Caco-2 (cell line): ENCODE measurements around the gene MFAP3. TPM values are rescaled to one million over a fixed set of nuclear protein-coding genes. Genes with fewer than 3 reads are reported as not detected.

Experiments
- BruUV-seq: library from RNA; stranded (reverse); fragments of 400-500 nt; replicated peaks from 2 replicates; lab custom pipeline; 2021; lab: Mats Ljungman, UMichigan
- CTCF ChIA-PET: fragments of 300-600 bp; sonication (Branson Sonifier 250); formaldehyde crosslinking; loops from one replicate; lab custom pipeline; 2022; ENCODE audit warnings: antibody characterized with exemption; lab: Charles Lee
- POLR2A ChIA-PET: fragments of 300-600 bp; sonication (Branson Sonifier 250); formaldehyde crosslinking; loops from one replicate; lab custom pipeline; 2022; ENCODE audit warnings: antibody characterized with exemption; lab: Charles Lee
- DNase-seq, 2 experiments: peaks; one replicate each; pipeline versions ENCODE4 v3.0.0 to v3.0.0-alpha.2; 2020 to 2022
- H3K27me3 ChIP-seq: replicated peaks from 2 replicates; pipeline ENCODE4 v1.6.0; 2011; ENCODE audit warnings: low read length; ENCODE audit not compliant: control insufficient read depth, insufficient read depth
- H3K36me3 ChIP-seq: 2 replicates; pipeline ENCODE4 v1.5.1; 2011; ENCODE audit warnings: low read length; ENCODE audit not compliant: control insufficient read depth, insufficient read depth
- H3K4me1 ChIP-seq: fragments of 250-450 bp; sonication (Bioruptor Pico); 2 replicates; pipeline ENCODE4 v1.5.1; 2020; ENCODE audit warnings: mild to moderate bottlenecking
- H3K4me3 ChIP-seq: 2 replicates; pipeline ENCODE4 v1.5.1; 2011; ENCODE audit warnings: low read depth, mild to moderate bottlenecking, control low read depth, low read length
- H3K9me3 ChIP-seq: fragments of 250-450 bp; sonication (Bioruptor Pico); 2 replicates; pipeline ENCODE4 v1.5.1; 2020; ENCODE audit warnings: mild to moderate bottlenecking, moderate library complexity
- H3K27ac Mint-ChIP-seq: one replicate; pipeline ENCODE4 v1.8.0; 2022; ENCODE audit warnings: mixed read lengths; ENCODE audit not compliant: unreplicated experiment
- H3K27me3 Mint-ChIP-seq: one replicate; pipeline ENCODE4 v1.8.0; 2022; ENCODE audit warnings: mixed read lengths; ENCODE audit not compliant: insufficient read depth, unreplicated experiment
- H3K36me3 Mint-ChIP-seq: one replicate; pipeline ENCODE4 v1.8.0; 2022; ENCODE audit warnings: mild to moderate bottlenecking, mixed read lengths; ENCODE audit not compliant: insufficient read depth, unreplicated experiment
- H3K4me1 Mint-ChIP-seq: one replicate; pipeline ENCODE4 v1.8.0; 2022; ENCODE audit warnings: low read depth, mixed read lengths; ENCODE audit not compliant: unreplicated experiment
- H3K4me3 Mint-ChIP-seq: one replicate; pipeline ENCODE4 v1.8.0; 2022; ENCODE audit warnings: mild to moderate bottlenecking, moderate library complexity, mixed read lengths; ENCODE audit not compliant: unreplicated experiment
- H3K9me3 Mint-ChIP-seq: one replicate; pipeline ENCODE4 v1.8.0; 2022; ENCODE audit warnings: mixed read lengths; ENCODE audit not compliant: unreplicated experiment
- CTCF ChIP-seq, 2 experiments: fragments of 200-600 bp in 1 of 2; IDR thresholded peaks; 1 replicate in 1 of 2; 2 replicates in 1 of 2; pipeline versions ENCODE4 v1.5.1 to v1.8.0; 2011 to 2022; ENCODE audit warnings: antibody characterized with exemption in 1 of 2, control low read depth in 1 of 2, inconsistent platforms in 1 of 2, low read depth in 1 of 2, low read length in 1 of 2, mild to moderate bottlenecking in 1 of 2, moderate library complexity in 1 of 2; ENCODE audit not compliant: insufficient read depth in 1 of 2, severe bottlenecking in 1 of 2, unreplicated experiment in 1 of 2
- intact Hi-C: fragments of 100-400 bp; cut with micrococcal nuclease; formaldehyde crosslinking; loops from one replicate; pipeline ENCODE4 v1.10.0; 2022; ENCODE audit not compliant: unreplicated experiment
- total RNA-seq: library from RNA; stranded (reverse); gene quantifications from 2 replicates; pipeline ENCODE4 v1.2.3, GENCODE V29; 2022

The MFAP3 gene
- total RNA-seq, 1 experiment from 2014 or later, result 24.1 TPM

GRCh38 chr5:154025951-154026350 is 12.8 kb upstream of the MFAP3 start:
- no peaks in the 10 kb centered on the region for H3K4me1 ChIP-seq
- Mint-ChIP-seq H3K4me3 (no peak overlapping the region), H3K27ac (no peak overlapping the region), H3K9me3 (no peaks in the 10 kb centered on the region), H3K36me3 (no peaks in the 10 kb centered on the region), H3K4me1 (no peaks in the 10 kb centered on the region), H3K27me3 (no peaks in the 10 kb centered on the region)
- H3K27me3 ChIP-seq, result no peaks in the 10 kb centered on the region
- no peaks in the 10 kb centered on the region for H3K36me3 ChIP-seq
- H3K9me3 ChIP-seq, result no peaks in the 10 kb centered on the region
- BruUV-seq, result no TSS peak
- CTCF ChIA-PET, result no interaction called here
- POLR2A ChIA-PET, result no interaction called here
- intact Hi-C loops, result no loop called here
- no peak overlapping the region for H3K4me3 ChIP-seq
- TF ChIP-seq CTCF (IDR thresholded peaks at IDR 0.05; ENCODE audit: insufficient read depth in 1 of 2, low read depth in 1 of 2, low read length in 1 of 2, severe bottlenecking in 1 of 2, unreplicated experiment in 1 of 2), result no peak
- no peak for DNase-seq

GRCh38 chr5:154031937-154032489 is 6.8 kb upstream of the MFAP3 start:
- H3K9me3 ChIP-seq, result no peaks in the 10 kb centered on the region
- no peak for TF ChIP-seq CTCF (IDR thresholded peaks at IDR 0.05; ENCODE audit: insufficient read depth in 1 of 2, low read depth in 1 of 2, low read length in 1 of 2, severe bottlenecking in 1 of 2, unreplicated experiment in 1 of 2)
- intact Hi-C loops, result no loop called here
- Mint-ChIP-seq H3K27ac (no peak overlapping the region), H3K9me3 (no peaks in the 10 kb centered on the region), H3K4me1 (peaks cover 4% of the 10 kb centered on the region), H3K4me3 (no peak overlapping the region), H3K27me3 (no peaks in the 10 kb centered on the region), H3K36me3 (no peaks in the 10 kb centered on the region)
- no peak overlapping the region for H3K4me3 ChIP-seq
- ChIA-PET POLR2A (no interaction called here), CTCF (no interaction called here)
- no peaks in the 10 kb centered on the region for H3K4me1 ChIP-seq
- BruUV-seq, result no TSS peak
- no peaks in the 10 kb centered on the region for H3K27me3 ChIP-seq
- no peaks in the 10 kb centered on the region for H3K36me3 ChIP-seq
- no peak for DNase-seq

- ChIA-PET POLR2A (no interaction called here), CTCF (no interaction called here)
- Mint-ChIP-seq H3K27ac (no peak overlapping the region), H3K4me1 (peaks cover 6% of the 10 kb centered on the region), H3K36me3 (no peaks in the 10 kb centered on the region), H3K9me3 (no peaks in the 10 kb centered on the region), H3K4me3 (no peak overlapping the region), H3K27me3 (no peaks in the 10 kb centered on the region)
- no peaks in the 10 kb centered on the region for H3K9me3 ChIP-seq
- DNase-seq, result no peak
- 0 out of 2 replicates have a peak, but pooled peaks cover 4% of the 10 kb centered on the region for H3K4me1 ChIP-seq
- BruUV-seq, result no TSS peak
- no peaks in the 10 kb centered on the region for H3K36me3 ChIP-seq
- intact Hi-C loops, result no loop called here
- TF ChIP-seq CTCF (IDR thresholded peaks at IDR 0.05; ENCODE audit: insufficient read depth in 1 of 2, low read depth in 1 of 2, low read length in 1 of 2, severe bottlenecking in 1 of 2, unreplicated experiment in 1 of 2), result no peak
- H3K27me3 ChIP-seq, result no peaks in the 10 kb centered on the region
- H3K4me3 ChIP-seq, result no peak overlapping the region
Observed at GRCh38 chr5:154034944-154035343, 3.8 kb upstream of the MFAP3 start.
